HG02885 (cell line): ENCODE measurements around the gene PHF19.

Source experiments
- ATAC-seq: cut with Tn5 transposase; IDR thresholded peaks from one replicate; pipeline ENCODE4 v1.9.1; 2021; ENCODE audit warnings: mild to moderate bottlenecking; ENCODE audit not compliant: unreplicated experiment, poor library complexity

PHF19 gene

GRCh38 chr9:120914396-120914795 is 37.4 kb upstream of the PHF19 start:
- ATAC-seq = no peak

- no peak for ATAC-seq
Measured at GRCh38 chr9:120913647-120914264, 36.8 kb upstream of the PHF19 start.

GRCh38 chr9:120912958-120913646 is 36.1 kb upstream of the PHF19 start:
- ATAC-seq = no peak

GRCh38 chr9:120911295-120911837 is 34.4 kb upstream of the PHF19 start:
- no peak for ATAC-seq

- no peak for ATAC-seq
Measured at GRCh38 chr9:120910643-120911042, 33.7 kb upstream of the PHF19 start.

GRCh38 chr9:120909904-120910303 is 32.9 kb upstream of the PHF19 start:
- no peak for ATAC-seq

- ATAC-seq = no peak
Measured at GRCh38 chr9:120905315-120906164, 28.6 kb upstream of the PHF19 start.

- ATAC-seq = no peak
Measured at GRCh38 chr9:120904978-120905301, 28.0 kb upstream of the PHF19 start.

GRCh38 chr9:120904061-120904977 is 27.3 kb upstream of the PHF19 start:
- ATAC-seq = no peak

- ATAC-seq = no peak
Measured at GRCh38 chr9:120902569-120903535, 25.9 kb upstream of the PHF19 start.

- ATAC-seq = no peak
Measured at GRCh38 chr9:120901755-120902568, 25.0 kb upstream of the PHF19 start.

- no peak for ATAC-seq
Measured at GRCh38 chr9:120900824-120901223, 23.8 kb upstream of the PHF19 start.

GRCh38 chr9:120899490-120900068 is 22.6 kb upstream of the PHF19 start:
- ATAC-seq = no peak

- no peak for ATAC-seq
Measured at GRCh38 chr9:120898396-120898795, 21.4 kb upstream of the PHF19 start.

- ATAC-seq = no peak
Measured at GRCh38 chr9:120895951-120896350, 19.0 kb upstream of the PHF19 start.

GRCh38 chr9:120894321-120895148 is 17.5 kb upstream of the PHF19 start:
- no peak for ATAC-seq
